Kidney (tissue), 14 donors: ENCODE data around the gene CNDP1. TPM values are rescaled to one million over a fixed set of nuclear protein-coding genes. Genes with fewer than 3 reads are reported as not detected.

Experiments
- DNase-seq, 5 donors: peaks; one replicate each; pipeline ENCODE4 v3.0.0-alpha.2; 2013 to 2020
- FAIRE-seq: peaks from 2 replicates; lab custom pipeline; 2012; peaks lifted over from hg19 to GRCh38; lab: Jason Lieb, UNC
- H3K27ac ChIP-seq, 2 donors: one replicate each; pipeline ENCODE4 v1.7.0; 2013; ENCODE audit warnings: low read depth in 2 of 2, low read length in 2 of 2, inconsistent platforms in 1 of 2
- H3K27me3 ChIP-seq: one replicate; pipeline ENCODE4 v1.7.1; 2013; ENCODE audit warnings: low read length, inconsistent platforms; ENCODE audit not compliant: control insufficient read depth, insufficient read depth
- H3K36me3 ChIP-seq, 3 donors: one replicate each; pipeline versions ENCODE4 v1.7.0 to v1.7.1; 2013; ENCODE audit warnings: low read length in 3 of 3, control low read depth in 1 of 3, inconsistent platforms in 1 of 3; ENCODE audit not compliant: insufficient read depth in 3 of 3, control insufficient read depth in 2 of 3
- H3K4me1 ChIP-seq, 3 donors: one replicate each; pipeline versions ENCODE4 v1.7.0 to v1.7.1; 2013; ENCODE audit warnings: low read length in 3 of 3, inconsistent platforms in 1 of 3, low read depth in 1 of 3; ENCODE audit not compliant: control insufficient read depth in 2 of 3, insufficient read depth in 2 of 3
- H3K4me3 ChIP-seq, 3 donors: one replicate each; pipeline versions ENCODE4 v1.7.0 to v1.8.1; 2013; ENCODE audit warnings: low read length in 3 of 3, control low read depth in 1 of 3, inconsistent platforms in 1 of 3
- H3K9ac ChIP-seq, 3 donors: one replicate each; pipeline versions ENCODE4 v1.7.0 to v1.7.1; 2013; ENCODE audit warnings: low read length in 3 of 3, control low read depth in 1 of 3, inconsistent platforms in 1 of 3
- H3K9me3 ChIP-seq, 3 donors: one replicate each; pipeline versions ENCODE4 v1.7.0 to v1.7.1; 2013; ENCODE audit warnings: low read length in 3 of 3, control low read depth in 1 of 3, inconsistent platforms in 1 of 3; ENCODE audit not compliant: control insufficient read depth in 2 of 3, insufficient read depth in 1 of 3
- CTCF ChIP-seq: IDR thresholded peaks from 3 replicates; pipeline ENCODE4 v1.5.1; 2012; ENCODE audit warnings: mild to moderate bottlenecking, moderate library complexity, borderline replicate concordance; ENCODE audit not compliant: insufficient read depth; ENCODE audit errors: extremely low read depth
- intact Hi-C: fragments of 100-400 bp; cut with DNase I; formaldehyde crosslinking; loops from one replicate; pipeline ENCODE4 v1.11.1; 2022
- polyA plus RNA-seq: library from polyadenylated mRNA; stranded (reverse); fragments of 350-450 nt; fragmentation: Illumina TruSeq; extraction: RNeasy Lipid Tissue Mini Kit (QIAGEN cat#74804); gene quantifications from one replicate; pipeline ENCODE4 v1.2.3, GENCODE V29; 2014; ENCODE audit warnings: low read depth, low replicate concordance; ENCODE audit not compliant: insufficient read depth
- total RNA-seq: library from RNA; stranded (reverse); fragmentation: NEBNext Ultra II Directional; extraction: Animal tissue kit (Norgen Biotek cat#: 25700); gene quantifications from one replicate; pipeline ENCODE4 v1.2.1, GENCODE V29; 2021
- donor health status: control.
- donor health status: control.
- donor health status: control.
- donor health status: control.
- donor health status: control.
- donor health status: DM: yes; HTN: yes; CAD: no.
- donor health status: Normal renal cell carcinoma (clear cell type).

The CNDP1 gene
- total and polyA plus RNA-seq, 2 donors from 2014 or later = 1.4 to 2.9 TPM

GRCh38 chr18:74571895-74572680 is 37.8 kb downstream of the CNDP1 start:
- FAIRE-seq = no peak

GRCh38 chr18:74573053-74573452 is 38.8 kb downstream of the CNDP1 start:
- TF ChIP-seq CTCF = no peak
- H3K4me3 ChIP-seq = no peak overlapping the region
- H3K4me1 ChIP-seq = peaks cover 0 to 6% (median 3%) of the 10 kb centered on the region in 3 donors
- no peaks in the 10 kb centered on the region for H3K36me3 ChIP-seq
- intact Hi-C loops = no loop called here
- DNase-seq (no peak), FAIRE-seq (no peak)
- H3K9ac ChIP-seq = no peak overlapping the region
- H3K27ac ChIP-seq = no peak overlapping the region
- H3K27me3 ChIP-seq = no peaks in the 10 kb centered on the region
- H3K9me3 ChIP-seq = no peaks in the 10 kb centered on the region

More at GRCh38 chr18:74571895-74572680, 37.8 kb downstream of the CNDP1 start:
- Histone ChIP-seq H3K4me1 (no peaks in the 10 kb centered on the region), H3K4me3 (no peak overlapping the region), H3K9me3 (no peaks in the 10 kb centered on the region), H3K27ac (no peak overlapping the region), H3K9ac (no peak overlapping the region), H3K36me3 (no peaks in the 10 kb centered on the region), H3K27me3 (no peaks in the 10 kb centered on the region)
- no peak for DNase-seq
- no peak for TF ChIP-seq CTCF
- intact Hi-C loops = no loop called here

GRCh38 chr18:74574916-74575315 is 40.6 kb downstream of the CNDP1 start:
- DNase-seq = no peak
- H3K4me3 ChIP-seq = no peak overlapping the region
- no peak for TF ChIP-seq CTCF
- no peak overlapping the region for H3K9ac ChIP-seq
- no peaks in the 10 kb centered on the region for H3K9me3 ChIP-seq
- FAIRE-seq = no peak
- no peak overlapping the region for H3K27ac ChIP-seq
- intact Hi-C loops = no loop called here
- no peaks in the 10 kb centered on the region for H3K36me3 ChIP-seq
- H3K4me1 ChIP-seq = peaks cover 0 to 11% (median 3%) of the 10 kb centered on the region in 3 donors
- H3K27me3 ChIP-seq = no peaks in the 10 kb centered on the region
